ENCODE data around the gene SLC2A13.

DNA sequence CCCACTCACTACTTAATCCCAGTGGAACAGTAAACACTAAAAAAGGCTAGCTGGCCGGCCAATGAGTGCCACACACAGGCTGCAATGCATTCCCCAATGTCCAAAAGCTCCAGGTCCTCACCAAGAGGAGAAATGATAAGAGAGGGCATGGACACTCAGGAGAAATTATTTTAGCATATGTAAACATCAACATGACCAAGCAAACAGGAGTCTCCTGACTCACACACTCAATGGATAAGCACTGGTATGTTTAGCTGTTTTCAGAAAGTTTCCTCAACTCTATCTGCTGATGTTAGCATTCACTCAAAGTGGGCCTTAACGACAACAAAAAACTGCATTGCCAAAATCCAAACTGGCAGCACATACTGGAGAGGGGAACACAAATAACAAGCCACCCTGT lies 105.0 kb downstream of the SLC2A13 start:
- TF ChIP-seq, protein P1, sequence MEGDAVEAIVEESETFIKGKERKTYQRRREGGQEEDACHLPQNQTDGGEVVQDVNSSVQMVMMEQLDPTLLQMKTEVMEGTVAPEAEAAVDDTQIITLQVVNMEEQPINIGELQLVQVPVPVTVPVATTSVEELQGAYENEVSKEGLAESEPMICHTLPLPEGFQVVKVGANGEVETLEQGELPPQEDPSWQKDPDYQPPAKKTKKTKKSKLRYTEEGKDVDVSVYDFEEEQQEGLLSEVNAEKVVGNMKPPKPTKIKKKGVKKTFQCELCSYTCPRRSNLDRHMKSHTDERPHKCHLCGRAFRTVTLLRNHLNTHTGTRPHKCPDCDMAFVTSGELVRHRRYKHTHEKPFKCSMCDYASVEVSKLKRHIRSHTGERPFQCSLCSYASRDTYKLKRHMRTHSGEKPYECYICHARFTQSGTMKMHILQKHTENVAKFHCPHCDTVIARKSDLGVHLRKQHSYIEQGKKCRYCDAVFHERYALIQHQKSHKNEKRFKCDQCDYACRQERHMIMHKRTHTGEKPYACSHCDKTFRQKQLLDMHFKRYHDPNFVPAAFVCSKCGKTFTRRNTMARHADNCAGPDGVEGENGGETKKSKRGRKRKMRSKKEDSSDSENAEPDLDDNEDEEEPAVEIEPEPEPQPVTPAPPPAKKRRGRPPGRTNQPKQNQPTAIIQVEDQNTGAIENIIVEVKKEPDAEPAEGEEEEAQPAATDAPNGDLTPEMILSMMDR (IDR thresholded peaks at IDR 0.05) = no peak
- TF ChIP-seq POLR2A (IDR thresholded peaks at IDR 0.05) = no peak
